ENCODE data around the gene PRDM1. TPM values are rescaled to one million over a fixed set of nuclear protein-coding genes. Genes with fewer than 3 reads are reported as not detected.

PRDM1 gene
- total RNA-seq, 1 donor from 2014 or later, result 0.21 TPM

DNA sequence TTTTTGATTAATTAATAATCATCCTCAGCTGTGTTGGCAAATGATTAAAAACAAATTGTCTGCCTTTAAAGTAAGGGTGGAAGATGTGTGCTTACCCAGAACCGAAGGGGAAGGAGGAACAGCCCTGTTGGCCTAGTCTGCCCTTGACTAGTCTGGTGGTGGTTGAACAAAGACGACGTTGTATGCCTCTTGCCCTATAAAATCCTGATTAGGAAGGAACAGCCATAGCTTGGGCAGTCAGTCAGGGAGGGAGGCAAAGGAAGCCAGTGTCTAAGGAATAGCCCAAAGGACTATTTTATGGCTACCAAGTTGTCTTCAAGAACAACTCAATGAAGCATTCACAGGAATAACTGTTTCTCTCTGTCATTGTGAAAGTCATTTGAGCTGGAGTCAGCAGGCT is 70.7 kb downstream of the PRDM1 start:
- no peaks in the 10 kb centered on the region for H3K27me3 ChIP-seq
- intact Hi-C loops (cut with DNase I), result no loop called here
- H3K27ac ChIP-seq, result no peak overlapping the region
- no peaks in the 10 kb centered on the region for H3K36me3 ChIP-seq
- H3K4me3 ChIP-seq, result no peak overlapping the region
- TF ChIP-seq, protein P1, sequence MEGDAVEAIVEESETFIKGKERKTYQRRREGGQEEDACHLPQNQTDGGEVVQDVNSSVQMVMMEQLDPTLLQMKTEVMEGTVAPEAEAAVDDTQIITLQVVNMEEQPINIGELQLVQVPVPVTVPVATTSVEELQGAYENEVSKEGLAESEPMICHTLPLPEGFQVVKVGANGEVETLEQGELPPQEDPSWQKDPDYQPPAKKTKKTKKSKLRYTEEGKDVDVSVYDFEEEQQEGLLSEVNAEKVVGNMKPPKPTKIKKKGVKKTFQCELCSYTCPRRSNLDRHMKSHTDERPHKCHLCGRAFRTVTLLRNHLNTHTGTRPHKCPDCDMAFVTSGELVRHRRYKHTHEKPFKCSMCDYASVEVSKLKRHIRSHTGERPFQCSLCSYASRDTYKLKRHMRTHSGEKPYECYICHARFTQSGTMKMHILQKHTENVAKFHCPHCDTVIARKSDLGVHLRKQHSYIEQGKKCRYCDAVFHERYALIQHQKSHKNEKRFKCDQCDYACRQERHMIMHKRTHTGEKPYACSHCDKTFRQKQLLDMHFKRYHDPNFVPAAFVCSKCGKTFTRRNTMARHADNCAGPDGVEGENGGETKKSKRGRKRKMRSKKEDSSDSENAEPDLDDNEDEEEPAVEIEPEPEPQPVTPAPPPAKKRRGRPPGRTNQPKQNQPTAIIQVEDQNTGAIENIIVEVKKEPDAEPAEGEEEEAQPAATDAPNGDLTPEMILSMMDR (IDR thresholded peaks at IDR 0.05), result no peak
- DNase-seq (ENCODE audit: low spot score in 2 of 2), result no peak
- H3K4me1 ChIP-seq, result no peaks in the 10 kb centered on the region
- no peaks in the 10 kb centered on the region for H3K9me3 ChIP-seq

DNA sequence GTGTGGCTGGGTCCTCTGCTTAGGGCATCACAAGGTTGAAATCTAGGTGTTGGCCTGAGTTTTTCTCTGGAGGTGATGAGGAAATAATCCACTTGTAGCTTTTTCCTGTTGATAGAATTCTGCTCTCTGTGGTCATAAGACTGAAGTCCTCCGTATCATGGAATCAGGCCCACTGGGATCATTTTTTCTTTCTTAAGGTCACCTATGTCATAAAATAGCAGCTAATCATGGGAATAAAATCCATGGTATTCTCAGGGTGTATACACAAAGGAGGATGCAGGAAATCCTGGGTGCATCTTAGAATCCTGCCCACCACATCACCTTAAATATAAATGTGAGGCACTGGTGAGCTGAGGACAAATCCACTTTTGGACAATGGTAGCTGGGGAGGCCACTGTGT is 72.7 kb downstream of the PRDM1 start:
- Histone ChIP-seq H3K9me3 (no peaks in the 10 kb centered on the region), H3K36me3 (no peaks in the 10 kb centered on the region), H3K27ac (no peak overlapping the region), H3K27me3 (no peaks in the 10 kb centered on the region), H3K4me3 (no peak overlapping the region), H3K4me1 (no peaks in the 10 kb centered on the region)
- DNase-seq (ENCODE audit: low spot score in 2 of 2), result no peak
- intact Hi-C loops (cut with DNase I), result no loop called here
- TF ChIP-seq, protein P1 (IDR thresholded peaks at IDR 0.05), result no peak

Other genes starting within 250 kb of the PRDM1 start
- gene ATG5, start 239.4 kb downstream of the PRDM1 start, total RNA-seq, result 15.1 TPM

Data from ascending aorta (tissue), 2 donors.